ENCODE data around the gene PVR. TPM values are rescaled to one million over a fixed set of nuclear protein-coding genes. Genes with fewer than 3 reads are reported as not detected.

The PVR gene
- total RNA-seq, 1 experiment from 2014 or later = 47.7 TPM

Small RNAs within 50 kb of the gene (microRNA-seq; reads per million reads assigned to microRNA genes)
- not detected for gene MIR4531 (ENCODE audit: unreplicated experiment)

Other genes with a start within 250 kb of the PVR start
- 1.4 TPM for gene ZNF285, start 242.3 kb upstream of the PVR start, total RNA-seq (2021; ENCODE audit: unreplicated experiment)
- 11.9 TPM for gene ZNF229, start 195.4 kb upstream of the PVR start, total RNA-seq (2021; ENCODE audit: unreplicated experiment)
- gene ZNF180, start 143.4 kb upstream of the PVR start, total RNA-seq (2021; ENCODE audit: unreplicated experiment) = 6.7 TPM
- not detected for gene CEACAM20, start 114.2 kb upstream of the PVR start, total RNA-seq (2021; ENCODE audit: unreplicated experiment)
- not detected for gene IGSF23, start 30.3 kb upstream of the PVR start, total RNA-seq (2021; ENCODE audit: unreplicated experiment)
- gene CEACAM19, start 27.6 kb downstream of the PVR start, total RNA-seq (2021; ENCODE audit: unreplicated experiment) = 1.2 TPM
- gene CEACAM16, start 55.2 kb downstream of the PVR start, total RNA-seq (2021; ENCODE audit: unreplicated experiment) = not detected
- 48.5 TPM for gene BCL3, start 104.8 kb downstream of the PVR start, total RNA-seq (2021; ENCODE audit: unreplicated experiment)
- gene CBLC, start 134.0 kb downstream of the PVR start, total RNA-seq (2021; ENCODE audit: unreplicated experiment) = 0.80 TPM
- 21.5 TPM for gene BCAM, start 165.2 kb downstream of the PVR start, total RNA-seq (2021; ENCODE audit: unreplicated experiment)
- gene NECTIN2, start 202.4 kb downstream of the PVR start, total RNA-seq (2021; ENCODE audit: unreplicated experiment) = 104 TPM
- 147 TPM for gene TOMM40, start 247.3 kb downstream of the PVR start, total RNA-seq (2021; ENCODE audit: unreplicated experiment)

Measured in Panc1 (cell line).